Heart right ventricle (tissue), 16 donors: ENCODE data around the gene DNAJC19. TPM values are rescaled to one million over a fixed set of nuclear protein-coding genes. Genes with fewer than 3 reads are reported as not detected.

Experiments used
- ATAC-seq, 8 donors: fragments of 200-7000 bp; cut with Tn5 transposase; one replicate each; pipeline ENCODE4 v1.9.1; 2020; ENCODE audit warnings: mild to moderate bottlenecking in 8 of 8, moderate library complexity in 8 of 8, moderate number of reproducible peaks in 1 of 8
- DNase-seq, 2 donors: peaks; one replicate each; pipeline ENCODE4 v3.0.0-alpha.2; 2020
- H3K27ac ChIP-seq, 10 donors: fragments of 200-600 bp; sonication (generic) in 2 of 10; one replicate each; pipeline versions ENCODE4 v1.5.0 to v1.8.0; 2020 to 2022; ENCODE audit warnings: mild to moderate bottlenecking in 3 of 10
- H3K27me3 ChIP-seq, 7 donors: fragments of 200-600 bp; one replicate each; pipeline ENCODE4 v1.8.0; 2021 to 2022; ENCODE audit warnings: mild to moderate bottlenecking in 2 of 7
- H3K36me3 ChIP-seq, 9 donors: fragments of 200-600 bp; sonication (generic) in 1 of 9; one replicate each; pipeline versions ENCODE4 v1.5.0 to v1.8.0; 2020 to 2022; ENCODE audit warnings: mild to moderate bottlenecking in 2 of 9
- H3K4me1 ChIP-seq, 9 donors: fragments of 200-600 bp; sonication (generic) in 1 of 9; one replicate each; pipeline versions ENCODE4 v1.5.0 to v1.8.0; 2020 to 2022; ENCODE audit warnings: mild to moderate bottlenecking in 4 of 9
- H3K4me3 ChIP-seq, 10 donors: fragments of 200-600 bp; sonication (generic) in 2 of 10; one replicate each; pipeline versions ENCODE4 v1.5.0 to v1.8.0; 2020 to 2022; ENCODE audit warnings: mild to moderate bottlenecking in 7 of 10, moderate library complexity in 2 of 10
- H3K9me3 ChIP-seq, 11 donors: fragments of 200-600 bp in 10 of 11; sonication (generic) in 2 of 11; one replicate each; pipeline versions ENCODE4 v1.5.0 to v1.8.0; 2013 to 2022; ENCODE audit warnings: mild to moderate bottlenecking in 2 of 11, control low read depth in 1 of 11, moderate library complexity in 1 of 11
- WGBS, 2 donors: extraction: QIAGEN DNeasy Blood & Tissue Kit; methylation state at CpG; one replicate each; pipeline ENCODE4 v1.1.7; 2013; ENCODE audit warnings: inconsistent platforms in 1 of 2; 5-methylcytosine and 5-hydroxymethylcytosine counted together
- intact Hi-C, 10 donors: fragments of 100-400 bp; cut with DNase I; formaldehyde crosslinking; loops; one replicate each; pipeline versions ENCODE4 v1.11.1 to v1.14.2; 2022
- polyA plus RNA-seq, 2 donors: library from polyadenylated mRNA; stranded (reverse); fragments of 200-250 nt; gene quantifications; one replicate each; pipeline ENCODE4 v1.2.3, GENCODE V29; 2013
- total RNA-seq, 10 donors: library from RNA; stranded (reverse); fragmentation: NEBNext Ultra II Directional in 3 of 10; extraction: Animal tissue kit (Norgen Biotek cat#: 25700) in 3 of 10; gene quantifications; one replicate each; pipeline versions ENCODE4 v1.2.1 to v1.2.4, GENCODE V29; 2021 to 2023
- TF ChIP-seq, protein P1 (sequence below), 9 donors: fragments of 200-600 bp; sonication (generic) in 2 of 9; IDR thresholded peaks; one replicate each; pipeline versions ENCODE4 v1.5.0 to v1.8.0; 2021 to 2022; ENCODE audit warnings: antibody characterized with exemption in 9 of 9, mild to moderate bottlenecking in 5 of 9, moderate library complexity in 1 of 9
- donor health status: Arrhythmogenic right ventricular cardiomyopathy.
- donor health status: ischemic (EF 13 %, LVEDD 7.1; RV severe dilation, severe dysfunction).
- donor health status: healthy with polysubstance abuse.
- donor health status: DM: no; HTN: yes; CAD: no.
- donor health status: DM: no; HTN: no; CAD: no.
- donor health status: ischemic (EF 25% LVEDD 6.9; RV normal size, moderate dysfunction).
- donor health status: ischemic (EF 25% LVEDD 5.7; RV mildly dilated, moderate dysfunction).
- donor health status: healthy.
- donor health status: DM: yes; HTN: yes; CAD: no.
- donor health status: Ischemic cardiomyopathy.
- donor health status: ischemic (EF 35%, LVEDD 5.7; RV mildly dilated, moderate dysfunction).
- donor health status: nonischemic (EF 11% LVEDD 7.7; RV severe dilation, severe dysfunction).
- donor health status: DM: yes; HTN: yes; CAD: no.
- donor health status: PGD.
- donor health status: ischemic (EF 29% LVEDD 5.4; RV normal size, mild dysfunction).
- donor health status: nonischemic (EF 23%, LVEDD 6.1; RV moderate dilation, normal function).

Gene DNAJC19
- total and polyA plus RNA-seq, 12 donors: 57.6 to 132 (median 94.5) TPM

GRCh38 chr3:180940826-180941225 lies 48.7 kb downstream of the DNAJC19 start:
- no peaks in the 10 kb centered on the region for H3K27me3 ChIP-seq
- peaks cover 0 to 4% (median 0%) of the 10 kb centered on the region in 9 donors for H3K4me1 ChIP-seq
- ATAC-seq (no peak), DNase-seq (no peak)
- H3K4me3 ChIP-seq: no peak overlapping the region
- intact Hi-C loops: no loop called here
- TF ChIP-seq, protein P1, sequence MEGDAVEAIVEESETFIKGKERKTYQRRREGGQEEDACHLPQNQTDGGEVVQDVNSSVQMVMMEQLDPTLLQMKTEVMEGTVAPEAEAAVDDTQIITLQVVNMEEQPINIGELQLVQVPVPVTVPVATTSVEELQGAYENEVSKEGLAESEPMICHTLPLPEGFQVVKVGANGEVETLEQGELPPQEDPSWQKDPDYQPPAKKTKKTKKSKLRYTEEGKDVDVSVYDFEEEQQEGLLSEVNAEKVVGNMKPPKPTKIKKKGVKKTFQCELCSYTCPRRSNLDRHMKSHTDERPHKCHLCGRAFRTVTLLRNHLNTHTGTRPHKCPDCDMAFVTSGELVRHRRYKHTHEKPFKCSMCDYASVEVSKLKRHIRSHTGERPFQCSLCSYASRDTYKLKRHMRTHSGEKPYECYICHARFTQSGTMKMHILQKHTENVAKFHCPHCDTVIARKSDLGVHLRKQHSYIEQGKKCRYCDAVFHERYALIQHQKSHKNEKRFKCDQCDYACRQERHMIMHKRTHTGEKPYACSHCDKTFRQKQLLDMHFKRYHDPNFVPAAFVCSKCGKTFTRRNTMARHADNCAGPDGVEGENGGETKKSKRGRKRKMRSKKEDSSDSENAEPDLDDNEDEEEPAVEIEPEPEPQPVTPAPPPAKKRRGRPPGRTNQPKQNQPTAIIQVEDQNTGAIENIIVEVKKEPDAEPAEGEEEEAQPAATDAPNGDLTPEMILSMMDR (IDR thresholded peaks at IDR 0.05): no peak
- peaks cover 0 to 94% (median 0%) of the 10 kb centered on the region in 9 donors for H3K36me3 ChIP-seq
- no peak overlapping the region for H3K27ac ChIP-seq
- 99 to 100% methylated on average over 5 of the region's 5 CpGs for WGBS, 2 donors
- H3K9me3 ChIP-seq: no peaks in the 10 kb centered on the region

GRCh38 chr3:180934638-180935037 lies 54.9 kb downstream of the DNAJC19 start:
- DNase-seq: no peak
- intact Hi-C loops: no loop called here
- Histone ChIP-seq H3K4me3 (no peak overlapping the region), H3K4me1 (peaks cover 0 to 38% (median 14%) of the 10 kb centered on the region in 9 donors), H3K36me3 (peaks cover 0 to 54% (median 0%) of the 10 kb centered on the region in 9 donors), H3K9me3 (no peaks in the 10 kb centered on the region), H3K27me3 (no peaks in the 10 kb centered on the region), H3K27ac (no peak overlapping the region)
- no peak for ATAC-seq
- TF ChIP-seq, protein P1 (IDR thresholded peaks at IDR 0.05): no peak
- 96 to 98% methylated on average over 1 of the region's 1 CpG for WGBS, 2 donors

Other genes starting within 250 kb of the DNAJC19 start
- 100 to 1,000 TPM; 196 to 314 (median 274) TPM for gene FXR1, start 77.1 kb downstream of the DNAJC19 start, total RNA-seq
- gene FXR1, start 77.1 kb downstream of the DNAJC19 start, polyA plus RNA-seq: 100 to 1,000 TPM in 1 of 2 donors, 10 to 100 TPM in 1; 69.6 to 123 TPM